Stimulated activated CD8-positive, alpha-beta memory T cell treated with anti-CD3 and anti-CD28 coated beads, Interleukin-12 subunit alpha, Interleukin-12 subunit beta, amount 100 ng/mL, for 1 hour (primary cell): ENCODE results near the gene SQOR.

ENCODE experiments used
- DNase-seq: peaks from one replicate; pipeline ENCODE4 v3.0.0-alpha.2; 2020; ENCODE audit warnings: low read depth

SQOR gene

GRCh38 chr15:45705510-45706473 lies 71.0 kb downstream of the SQOR start:
- peak; percentile 49 for DNase-seq

- DNase-seq = no peak
These were observed 75.8 kb downstream of the SQOR start for GRCh38 chr15:45710657-45711056.

- no peak for DNase-seq
These were observed 80.0 kb downstream of the SQOR start for GRCh38 chr15:45714590-45715488.

GRCh38 chr15:45715528-45715927 lies 80.7 kb downstream of the SQOR start:
- DNase-seq = no peak

- no peak for DNase-seq
These were observed 84.7 kb downstream of the SQOR start for GRCh38 chr15:45719490-45719889.

- no peak for DNase-seq
These were observed 85.4 kb downstream of the SQOR start for GRCh38 chr15:45720183-45720582.

- DNase-seq = no peak
These were observed 93.8 kb downstream of the SQOR start for GRCh38 chr15:45728641-45729040.

GRCh38 chr15:45729141-45729540 lies 94.3 kb downstream of the SQOR start:
- DNase-seq = no peak

- DNase-seq = no peak
These were observed 96.5 kb downstream of the SQOR start for GRCh38 chr15:45731343-45731742.

GRCh38 chr15:45732662-45733061 lies 97.8 kb downstream of the SQOR start:
- DNase-seq = no peak

- no peak for DNase-seq
These were observed 99.5 kb downstream of the SQOR start for GRCh38 chr15:45734260-45734711.
